T-cell (primary cell): ENCODE measurements around the gene STING1. TPM values are rescaled to one million over a fixed set of nuclear protein-coding genes. Genes with fewer than 3 reads are reported as not detected.
"Not testable (repeated sequence)": the region's sequence is repeated elsewhere in the genome, so short reads cannot be mapped to it uniquely, and the experiment has no call there.

Experiments used
- ATAC-seq, 4 experiments: fragments of 200-7000 bp in 3 of 4; fragments of 150-1000 bp in 1 of 4; cut with Tn5 transposase; replicated peaks in 1 of 4; 1 replicate in 3 of 4; 2 replicates in 1 of 4; pipeline ENCODE4 v1.10.0; 2021; ENCODE audit warnings: moderate library complexity in 3 of 4, mild to moderate bottlenecking in 2 of 4, moderate number of reproducible peaks in 1 of 4
- CTCF ChIA-PET, 2 donors: fragments of 300-600 bp; sonication (Branson Sonifier 250); formaldehyde crosslinking; loops; one replicate each; lab custom pipeline; 2022; ENCODE audit warnings: antibody characterized with exemption in 2 of 2; lab: Charles Lee
- POLR2A ChIA-PET, 2 donors: fragments of 300-600 bp; sonication (Branson Sonifier 250); formaldehyde crosslinking; loops; one replicate each; lab custom pipeline; 2022; ENCODE audit warnings: antibody characterized with exemption in 2 of 2; lab: Charles Lee
- DNase-seq, 35 experiments: peaks; one replicate each; pipeline versions ENCODE4 v3.0.0 to v3.0.0-alpha.2; 2013 to 2023
- H3K27ac ChIP-seq: one replicate; pipeline ENCODE4 v1.5.1; 2013; ENCODE audit warnings: low read length
- H3K27me3 ChIP-seq, 2 experiments: replicated peaks in 1 of 2; 1 replicate in 1 of 2; 2 replicates in 1 of 2; pipeline versions ENCODE4 v1.6.1 to v1.7.0; 2013; ENCODE audit warnings: low read length in 1 of 2, mixed read lengths in 1 of 2; ENCODE audit not compliant: control insufficient read depth in 2 of 2, insufficient read depth in 2 of 2; ENCODE audit errors: extremely low read depth in 1 of 2
- H3K36me3 ChIP-seq, 2 donors: 1 replicate in 1 of 2; 2 replicates in 1 of 2; pipeline versions ENCODE4 v1.6.1 to v1.7.0; 2013; ENCODE audit warnings: low read length in 1 of 2; ENCODE audit not compliant: control insufficient read depth in 2 of 2, insufficient read depth in 1 of 2; ENCODE audit errors: extremely low read depth in 1 of 2
- H3K4me1 ChIP-seq, 2 experiments: 1 replicate in 1 of 2; 2 replicates in 1 of 2; pipeline versions ENCODE4 v1.6.1 to v1.7.0; 2013; ENCODE audit warnings: low read length in 2 of 2, mixed read lengths in 1 of 2; ENCODE audit not compliant: insufficient read depth in 2 of 2, control insufficient read depth in 1 of 2; ENCODE audit errors: extremely low read depth in 1 of 2
- H3K4me3 ChIP-seq, 2 donors: 1 replicate in 1 of 2; 2 replicates in 1 of 2; pipeline versions ENCODE4 v1.5.1 to v1.7.0; 2013; ENCODE audit warnings: mild to moderate bottlenecking in 2 of 2, low read length in 1 of 2, moderate library complexity in 1 of 2; ENCODE audit not compliant: control insufficient read depth in 1 of 2; ENCODE audit errors: extremely low read depth in 1 of 2
- H3K9me3 ChIP-seq: 2 replicates; pipeline ENCODE4 v1.7.0; 2013
- H3K27ac Mint-ChIP-seq, 2 donors: one replicate each; pipeline ENCODE4 v1.8.0; 2020 to 2021; ENCODE audit warnings: mild to moderate bottlenecking in 2 of 2, mixed read lengths in 2 of 2
- H3K27me3 Mint-ChIP-seq, 2 donors: one replicate each; pipeline ENCODE4 v1.8.0; 2021 to 2022; ENCODE audit warnings: mixed read lengths in 2 of 2
- H3K36me3 Mint-ChIP-seq: one replicate; pipeline ENCODE4 v1.8.0; 2021; ENCODE audit warnings: mixed read lengths
- H3K4me1 Mint-ChIP-seq, 3 donors: one replicate each; pipeline ENCODE4 v1.8.0; 2020 to 2022; ENCODE audit warnings: mixed read lengths in 3 of 3, mild to moderate bottlenecking in 1 of 3
- H3K4me3 Mint-ChIP-seq, 3 donors: one replicate each; pipeline ENCODE4 v1.8.0; 2020 to 2022; ENCODE audit warnings: mild to moderate bottlenecking in 3 of 3, mixed read lengths in 3 of 3, moderate library complexity in 3 of 3
- H3K9me3 Mint-ChIP-seq, 3 donors: one replicate each; pipeline ENCODE4 v1.8.0; 2020 to 2022; ENCODE audit warnings: mixed read lengths in 3 of 3
- WGBS: methylation state at CpG from one replicate; pipeline ENCODE4 v1.1.5; 2013; ENCODE audit warnings: missing lambda C conversion rate; ENCODE audit not compliant: insufficient coverage; 5-methylcytosine and 5-hydroxymethylcytosine counted together
- total RNA-seq, 35 experiments: library from RNA in 6 of 35; stranded (reverse) in 6 of 35; fragments of 120-200 nt in 1 of 35; gene quantifications; one replicate each; pipeline versions ENCODE4 v1.2.1 to v1.2.4 and lab custom pipeline; 2013 to 2026

The STING1 gene
- total RNA-seq, 5 donors from 2014 or later (not counting 1 experiment from before 2014, with no cell fraction given): 102 to 181 (median 138) TPM

- H3K36me3 ChIP-seq: no peaks in the 10 kb centered on the region
- Mint-ChIP-seq H3K27me3 (no peaks in the 10 kb centered on the region), H3K27ac (no peak overlapping the region), H3K36me3 (no peaks in the 10 kb centered on the region), H3K4me3 (no peak overlapping the region), H3K4me1 (peaks cover 17 to 22% (median 21%) of the 10 kb centered on the region in 3 donors), H3K9me3 (no peaks in the 10 kb centered on the region)
- ChIA-PET POLR2A (no interaction called here), CTCF (no interaction called here)
- H3K27ac ChIP-seq: no peak overlapping the region
- ATAC-seq: no peak
- no peaks in the 10 kb centered on the region for H3K9me3 ChIP-seq
- H3K4me3 ChIP-seq: no peak overlapping the region
- 100% methylated on average over 1 of the region's 3 CpGs for WGBS
- H3K27me3 ChIP-seq: no peaks in the 10 kb centered on the region
- H3K4me1 ChIP-seq: peaks cover 0 to 2% of the 10 kb centered on the region in 2 experiments
- no peak for DNase-seq
These were observed 11.7 kb upstream of the STING1 start for GRCh38 chr5:139494256-139494655.

- POLR2A ChIA-PET: no interaction called here
- CTCF ChIA-PET: no interaction called here
- ATAC-seq: peak; percentile 68 to 76 (median 75)
- Mint-ChIP-seq H3K4me1 (peaks cover 23 to 31% (median 31%) of the 10 kb centered on the region in 3 donors), H3K27ac (peak overlapping the region; percentile 63 to 64), H3K4me3 (peak overlapping the region in 1 of 3 donors; percentile 49), H3K36me3 (no peaks in the 10 kb centered on the region), H3K27me3 (no peaks in the 10 kb centered on the region), H3K9me3 (no peaks in the 10 kb centered on the region)
- Histone ChIP-seq H3K36me3 (no peaks in the 10 kb centered on the region), H3K27ac (no peak overlapping the region), H3K27me3 (no peaks in the 10 kb centered on the region), H3K4me3 (no peak overlapping the region), H3K9me3 (no peaks in the 10 kb centered on the region), H3K4me1 (peaks cover 7 to 9% of the 10 kb centered on the region in 2 experiments)
- 20% methylated on average over 4 of the region's 6 CpGs for WGBS
- DNase-seq: peak in 1 of 35 experiments; percentile 23
These were observed 10.2 kb upstream of the STING1 start for GRCh38 chr5:139492700-139493192.

GRCh38 chr5:139488260-139488659 is 5.7 kb upstream of the STING1 start:
- POLR2A ChIA-PET: interaction anchor here in 1 of 2 donors (0.6 kb wide), 1 partner anchor 8 kb away, joined by 4 read pairs; no protein-coding TSS in a partner anchor
- CTCF ChIA-PET: no interaction called here
- no peak overlapping the region for H3K4me3 Mint-ChIP-seq

GRCh38 chr5:139486201-139486600 is 3.6 kb upstream of the STING1 start:
- peaks cover 17 to 24% (median 20%) of the 10 kb centered on the region in 3 donors for H3K4me1 Mint-ChIP-seq
- no peak overlapping the region for H3K27ac Mint-ChIP-seq
- no peak overlapping the region for H3K4me3 Mint-ChIP-seq
- peaks cover 10 to 31% of the 10 kb centered on the region in 2 experiments for H3K4me1 ChIP-seq
- H3K9me3 ChIP-seq: no peaks in the 10 kb centered on the region
- no peaks in the 10 kb centered on the region for H3K9me3 Mint-ChIP-seq
- H3K36me3 Mint-ChIP-seq: no peaks in the 10 kb centered on the region
- CTCF ChIA-PET: no interaction called here
- 93% methylated on average over 4 of the region's 7 CpGs for WGBS
- no peak overlapping the region for H3K27ac ChIP-seq
- H3K27me3 ChIP-seq: no peaks in the 10 kb centered on the region
- no peak overlapping the region for H3K4me3 ChIP-seq
- POLR2A ChIA-PET: interaction anchor here in 1 of 2 donors (0.6 kb wide), 1 partner anchor 56 kb away, joined by 4 read pairs; no protein-coding TSS in a partner anchor
- no peaks in the 10 kb centered on the region for H3K27me3 Mint-ChIP-seq
- DNase-seq (no peak), ATAC-seq (no peak)
- H3K36me3 ChIP-seq: peaks cover 0 to under 1% of the 10 kb centered on the region in 2 donors

More at GRCh38 chr5:139488260-139488659, 5.7 kb upstream of the STING1 start:
- H3K4me3 ChIP-seq: no peak overlapping the region
- 83% methylated on average over 2 of the region's 3 CpGs for WGBS
- DNase-seq (no peak), ATAC-seq (no peak)
- Mint-ChIP-seq H3K9me3 (no peaks in the 10 kb centered on the region), H3K27me3 (no peaks in the 10 kb centered on the region), H3K4me1 (peaks cover 18 to 20% (median 18%) of the 10 kb centered on the region in 3 donors), H3K36me3 (no peaks in the 10 kb centered on the region), H3K27ac (peak overlapping the region; percentile 75 to 80)
- no peaks in the 10 kb centered on the region for H3K36me3 ChIP-seq
- H3K4me1 ChIP-seq: peaks cover 9 to 12% of the 10 kb centered on the region in 2 experiments
- H3K27me3 ChIP-seq: no peaks in the 10 kb centered on the region
- no peak overlapping the region for H3K27ac ChIP-seq
- H3K9me3 ChIP-seq: no peaks in the 10 kb centered on the region

GRCh38 chr5:139482890-139483208 is 291 bp upstream of the STING1 start:
- POLR2A ChIA-PET: interaction anchor here (0.5 to 2.4 kb wide), 4 partner anchors 15 to 119 kb away, joined by 3 to 9 read pairs (median 5); partner anchors contain the start of gene DNAJC18 (in 1 of the 2)
- Mint-ChIP-seq H3K4me3 (peak overlapping the region; percentile 86 to 89 (median 87)), H3K27ac (peak overlapping the region; percentile 97 to 98), H3K4me1 (peaks cover 33 to 41% (median 40%) of the 10 kb centered on the region in 3 donors), H3K36me3 (peaks cover 14% of the 10 kb centered on the region)
- H3K27ac ChIP-seq: peak overlapping the region; percentile 90
- WGBS: no CpG with 5 or more reads among the region's 6 CpGs
- not testable (repeated sequence) for DNase-seq, H3K9me3 ChIP-seq, H3K9me3 Mint-ChIP-seq, H3K27me3 Mint-ChIP-seq, ATAC-seq, H3K27me3 ChIP-seq
- CTCF ChIA-PET: interaction anchor here (1.3 to 1.9 kb wide), 6 partner anchors 29 to 60 kb away, joined by 4 to 13 read pairs (median 8); partner anchors contain the start of gene DNAJC18 (in 1 of the 2)
- H3K4me3 ChIP-seq: peak overlapping the region; percentile 46 to 83
- peaks cover 6 to 57% of the 10 kb centered on the region in 2 experiments for H3K4me1 ChIP-seq
- H3K36me3 ChIP-seq: peaks cover 2 to 30% of the 10 kb centered on the region in 2 donors

- H3K27ac Mint-ChIP-seq: peak overlapping the region; percentile 97 to 98
- Histone ChIP-seq H3K4me1 (peaks cover 6 to 68% of the 10 kb centered on the region in 2 experiments), H3K27ac (peak overlapping the region; percentile 90), H3K4me3 (peak overlapping the region; percentile 78 to 83), H3K9me3 (no peaks in the 10 kb centered on the region), H3K27me3 (no peaks in the 10 kb centered on the region), H3K36me3 (peaks cover 10 to 42% of the 10 kb centered on the region in 2 donors)
- peak in 2 of 35 experiments; percentile 30 to 37 for DNase-seq
- H3K4me1 Mint-ChIP-seq: peaks cover 34 to 45% (median 41%) of the 10 kb centered on the region in 3 donors
- no peaks in the 10 kb centered on the region for H3K27me3 Mint-ChIP-seq
- WGBS: 17% methylated on average over 4 of the region's 5 CpGs
- ChIA-PET CTCF (interaction anchor here (0.6 to 1.9 kb wide), 8 partner anchors 21 to 62 kb away, joined by 3 to 13 read pairs (median 6); partner anchors contain the start of gene DNAJC18 (in 1 of the 2)), POLR2A (interaction anchor here (0.6 to 2.4 kb wide), 7 partner anchors 16 to 928 kb away, joined by 3 to 9 read pairs (median 5); partner anchors contain the start of gene DNAJC18 (in 1 of the 2))
- peaks cover 14% of the 10 kb centered on the region for H3K36me3 Mint-ChIP-seq
- peak overlapping the region; percentile 86 to 89 (median 87) for H3K4me3 Mint-ChIP-seq
- peak in 3 of 4 experiments; percentile 19 to 32 (median 25) for ATAC-seq
- H3K9me3 Mint-ChIP-seq: no peaks in the 10 kb centered on the region
These were observed 943 bp downstream of the STING1 start for GRCh38 chr5:139481580-139482049.
